ACC112 (cell line): ENCODE results near the gene IRF8.
"Not testable (repeated sequence)": the region's sequence is repeated elsewhere in the genome, so short reads cannot be mapped to it uniquely, and the experiment has no call there.

Experiments
- H2AFZ ChIP-seq: fragments of 200-600 bp; sonication (generic); one replicate; pipeline ENCODE4 v1.6.0; 2017; ENCODE audit warnings: antibody characterized with exemption, low read length; ENCODE audit not compliant: unreplicated experiment
- H3K27ac ChIP-seq: fragments of 200-600 bp; sonication (generic); 2 replicates; pipeline ENCODE4 v1.5.1; 2014; ENCODE audit warnings: low read depth, mild to moderate bottlenecking, antibody characterized with exemption, low read length, moderate library complexity
- H3K27me3 ChIP-seq: fragments of 200-600 bp; sonication (generic); 2 replicates; pipeline ENCODE4 v1.6.1; 2014; ENCODE audit warnings: mild to moderate bottlenecking, antibody characterized with exemption, low read length, moderate library complexity, mixed read lengths; ENCODE audit not compliant: insufficient read depth
- H3K36me3 ChIP-seq: fragments of 200-600 bp; sonication (generic); 2 replicates; pipeline ENCODE4 v1.6.1; 2016; ENCODE audit warnings: mild to moderate bottlenecking, antibody characterized with exemption, low read length, moderate library complexity, mixed read lengths; ENCODE audit not compliant: insufficient read depth
- H3K4me1 ChIP-seq: fragments of 200-600 bp; sonication (generic); one replicate; pipeline ENCODE4 v1.6.1; 2016; ENCODE audit warnings: low read length, mixed read lengths; ENCODE audit not compliant: insufficient read depth, unreplicated experiment, control insufficient read depth
- H3K4me3 ChIP-seq: fragments of 200-600 bp; sonication (generic); 2 replicates; pipeline ENCODE4 v1.5.1; 2014; ENCODE audit warnings: mild to moderate bottlenecking, low read depth, low read length
- H3K79me2 ChIP-seq: fragments of 200-600 bp; sonication (generic); one replicate; pipeline ENCODE4 v1.6.0; 2016; ENCODE audit warnings: low read length; ENCODE audit not compliant: control insufficient read depth, unreplicated experiment, insufficient read depth

Gene IRF8

GRCh38 chr16:85898521-85899442, at the start of gene IRF8:
Gene IRF8, plus strand, starts transcription at chr16:85899162. Its CDS starts 3,854 bp downstream, at chr16:85903016.
- peaks cover 6% of the 10 kb centered on the region for H3K4me1 ChIP-seq

GRCh38 chr16:85849388-85849787, 49.6 kb upstream of the IRF8 start:
- H3K79me2 ChIP-seq = no peaks in the 10 kb centered on the region
- no peaks in the 10 kb centered on the region for H3K36me3 ChIP-seq
- no peak overlapping the region for H2AFZ ChIP-seq
- H3K4me1 ChIP-seq = no peaks in the 10 kb centered on the region
- H3K27ac ChIP-seq = no peak overlapping the region
- H3K27me3 ChIP-seq = peaks cover 75% of the 10 kb centered on the region
- H3K4me3 ChIP-seq = no peak overlapping the region

More at GRCh38 chr16:85898521-85899442, at the start of gene IRF8:
- Histone ChIP-seq H3K27ac (no peak within 1 kb of the TSS), H3K27me3 (peaks cover 86% of the 10 kb centered on the region), H3K36me3 (no peaks in the 10 kb centered on the region), H3K79me2 (no peaks in the 10 kb centered on the region), H3K4me3 (peak within 1 kb of the TSS; percentile 71), H2AFZ (peak within 1 kb of the TSS; percentile 22)

DNA sequence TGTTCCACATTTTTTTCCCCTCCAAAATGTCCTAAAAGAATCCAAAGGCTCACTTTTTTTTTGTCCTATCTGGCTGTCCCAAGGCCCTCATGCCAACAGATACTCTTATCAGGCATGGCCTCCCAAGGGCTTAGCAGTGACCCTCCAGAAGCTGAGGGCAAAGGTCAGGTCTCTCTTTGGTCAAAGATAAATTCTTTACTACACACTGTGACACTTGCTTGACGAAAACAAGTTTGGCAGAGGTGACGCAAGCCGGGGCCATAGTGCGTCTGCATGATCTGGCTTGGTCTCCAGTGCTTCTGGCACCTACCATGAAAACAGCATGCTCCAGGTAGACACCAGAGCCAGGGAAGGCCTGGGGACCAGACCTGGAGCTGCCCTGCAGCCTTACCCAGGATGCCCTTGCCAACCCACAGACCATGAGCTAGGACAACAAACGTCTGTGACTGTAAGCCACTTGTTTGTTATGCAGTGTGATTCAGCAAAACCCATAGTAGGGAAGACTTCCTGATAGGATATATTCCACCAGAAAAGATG, 48.5 kb upstream of the IRF8 start:
- Histone ChIP-seq H3K27ac (no peak overlapping the region), H3K36me3 (no peaks in the 10 kb centered on the region), H3K79me2 (no peaks in the 10 kb centered on the region), H3K27me3 (peaks cover 76% of the 10 kb centered on the region), H3K4me3 (no peak overlapping the region), H3K4me1 (no peaks in the 10 kb centered on the region), H2AFZ (no peak overlapping the region)

- Histone ChIP-seq H2AFZ (no peak overlapping the region), H3K36me3 (no peaks in the 10 kb centered on the region), H3K79me2 (no peaks in the 10 kb centered on the region), H3K4me3 (no peak overlapping the region), H3K27ac (no peak overlapping the region), H3K4me1 (no peaks in the 10 kb centered on the region), H3K27me3 (peaks cover 78% of the 10 kb centered on the region)
These were observed 47.8 kb upstream of the IRF8 start for GRCh38 chr16:85851034-85851785.

DNA sequence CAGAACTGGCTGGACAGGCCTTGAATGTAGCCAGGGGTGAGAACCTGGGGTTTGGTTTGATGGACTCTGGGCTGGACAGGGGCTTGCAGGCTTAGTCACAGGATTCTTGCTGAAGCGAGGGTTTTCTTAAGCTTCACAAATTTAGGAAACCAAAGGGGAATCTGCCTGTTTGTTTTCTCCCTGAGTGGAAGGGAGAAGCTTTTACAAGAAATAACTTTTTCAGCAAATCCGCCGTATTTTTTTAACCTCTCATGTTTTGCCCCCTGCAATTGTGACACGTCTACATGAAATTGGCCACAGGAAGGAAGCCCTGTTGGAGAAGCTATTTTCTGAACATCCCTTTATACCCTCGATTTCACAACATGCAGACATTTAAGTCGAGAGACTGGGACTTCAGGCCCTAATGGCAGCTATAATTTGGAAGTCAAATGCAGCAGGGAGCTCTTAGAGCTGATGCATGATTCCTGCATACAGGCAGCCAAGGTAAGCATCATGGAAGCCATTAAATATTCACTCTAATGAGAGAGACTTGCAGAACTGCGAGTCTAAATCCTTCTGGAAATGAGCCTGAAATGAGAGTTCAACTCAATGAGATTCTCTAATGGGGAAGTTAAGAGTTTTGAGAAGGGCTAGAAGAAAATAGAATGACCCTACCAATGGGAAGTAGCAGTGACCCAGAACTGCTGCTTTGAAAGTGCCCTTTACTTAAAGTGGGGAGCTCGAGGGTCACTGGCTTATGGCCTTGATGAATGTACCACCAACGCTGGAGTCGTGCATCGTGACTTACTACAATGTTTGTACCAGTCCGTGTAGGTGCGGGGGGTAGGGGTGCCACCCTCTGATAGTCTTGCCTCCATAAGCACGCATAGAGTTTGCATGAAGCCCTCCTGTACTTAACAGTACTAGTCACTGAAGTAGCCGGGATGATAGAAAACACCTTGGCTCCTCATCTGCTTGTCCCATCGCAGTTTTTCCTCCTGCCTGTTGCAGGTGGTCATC, 45.1 kb upstream of the IRF8 start:
- peaks cover 77% of the 10 kb centered on the region for H3K27me3 ChIP-seq
- no peaks in the 10 kb centered on the region for H3K79me2 ChIP-seq
- no peaks in the 10 kb centered on the region for H3K4me1 ChIP-seq
- no peaks in the 10 kb centered on the region for H3K36me3 ChIP-seq
- no peak overlapping the region for H3K27ac ChIP-seq
- no peak overlapping the region for H3K4me3 ChIP-seq
- no peak overlapping the region for H2AFZ ChIP-seq

GRCh38 chr16:85854935-85855334, 44.0 kb upstream of the IRF8 start:
- Histone ChIP-seq H3K27me3 (peaks cover 75% of the 10 kb centered on the region), H3K27ac (no peak overlapping the region), H3K36me3 (no peaks in the 10 kb centered on the region), H3K4me3 (no peak overlapping the region), H2AFZ (no peak overlapping the region), H3K4me1 (no peaks in the 10 kb centered on the region), H3K79me2 (no peaks in the 10 kb centered on the region)

- H2AFZ ChIP-seq = no peak overlapping the region
- H3K79me2 ChIP-seq = no peaks in the 10 kb centered on the region
- H3K27me3 ChIP-seq = peaks cover 66% of the 10 kb centered on the region
- no peak overlapping the region for H3K4me3 ChIP-seq
- no peak overlapping the region for H3K27ac ChIP-seq
- no peaks in the 10 kb centered on the region for H3K36me3 ChIP-seq
- no peaks in the 10 kb centered on the region for H3K4me1 ChIP-seq
These were observed 42.9 kb upstream of the IRF8 start for GRCh38 chr16:85856079-85856478.

GRCh38 chr16:85856585-85856984, 42.4 kb upstream of the IRF8 start:
- no peak overlapping the region for H3K27ac ChIP-seq
- peaks cover 63% of the 10 kb centered on the region for H3K27me3 ChIP-seq
- H3K4me1 ChIP-seq = no peaks in the 10 kb centered on the region

GRCh38 chr16:85857406-85857805, 41.6 kb upstream of the IRF8 start:
- H2AFZ ChIP-seq = no peak overlapping the region
- H3K36me3 ChIP-seq = no peaks in the 10 kb centered on the region
- no peak overlapping the region for H3K4me3 ChIP-seq
- no peaks in the 10 kb centered on the region for H3K79me2 ChIP-seq
- no peak overlapping the region for H3K27ac ChIP-seq
- H3K27me3 ChIP-seq = peaks cover 54% of the 10 kb centered on the region
- no peaks in the 10 kb centered on the region for H3K4me1 ChIP-seq

More at GRCh38 chr16:85856585-85856984, 42.4 kb upstream of the IRF8 start:
- Histone ChIP-seq H3K36me3 (no peaks in the 10 kb centered on the region), H3K4me3 (no peak overlapping the region), H3K79me2 (no peaks in the 10 kb centered on the region), H2AFZ (no peak overlapping the region)

DNA sequence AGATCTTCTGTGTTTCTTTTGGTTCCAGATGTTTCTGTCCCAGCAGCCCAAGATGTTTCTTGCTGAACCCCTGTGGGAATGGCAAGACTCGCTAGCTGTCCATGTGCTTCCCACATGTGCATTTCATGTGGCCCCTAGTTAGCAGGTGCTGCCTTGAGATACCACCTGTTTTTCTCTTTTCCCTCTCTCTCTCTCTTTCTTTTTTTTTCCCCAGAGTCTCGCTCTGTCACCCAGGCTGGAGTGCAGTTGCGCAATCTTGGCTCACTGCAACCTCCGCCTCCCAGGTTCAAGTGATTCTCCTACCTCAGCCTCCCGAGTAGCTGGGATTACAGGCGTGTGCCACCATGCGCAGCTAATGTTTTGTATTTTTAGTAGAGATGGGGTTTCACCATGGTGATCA, 40.4 kb upstream of the IRF8 start:
- H3K79me2 ChIP-seq, H3K36me3 ChIP-seq, H3K4me1 ChIP-seq, H2AFZ ChIP-seq, H3K27ac ChIP-seq, H3K4me3 ChIP-seq: not testable (repeated sequence)
- peaks cover 49% of the 10 kb centered on the region for H3K27me3 ChIP-seq
